Astrocyte (in vitro differentiated cells and primary cell): ENCODE data around the gene ABHD15. TPM values are rescaled to one million over a fixed set of nuclear protein-coding genes. Genes with fewer than 3 reads are reported as not detected.
A peak's percentile ranks its signal among the peaks of the same experiment; 100 is the strongest.

ENCODE experiments used
- DNase-seq: peaks from one replicate; pipeline ENCODE4 v3.0.0-alpha.2; 2010; ENCODE audit warnings: low read depth
- FAIRE-seq: peaks from 2 replicates; lab custom pipeline; 2011; peaks lifted over from hg19 to GRCh38; lab: Jason Lieb, UNC
- H2AFZ ChIP-seq: 2 replicates; pipeline ENCODE4 v1.6.0; 2012; ENCODE audit warnings: low read depth, low read length, inconsistent platforms
- H3K27ac ChIP-seq: 2 replicates; pipeline ENCODE4 v1.5.1; 2011; ENCODE audit warnings: low read depth, low read length, inconsistent platforms
- H3K27me3 ChIP-seq: 2 replicates; pipeline ENCODE4 v1.6.0; 2011; ENCODE audit warnings: low read length, inconsistent platforms; ENCODE audit not compliant: insufficient read depth
- H3K36me3 ChIP-seq: 2 replicates; pipeline ENCODE4 v1.5.1; 2011; ENCODE audit warnings: low read length, inconsistent platforms; ENCODE audit not compliant: insufficient read depth
- H3K4me1 ChIP-seq: 2 replicates; pipeline ENCODE4 v1.5.1; 2011; ENCODE audit warnings: low read length, inconsistent platforms; ENCODE audit not compliant: insufficient read depth
- H3K4me2 ChIP-seq: 2 replicates; pipeline ENCODE4 v1.6.0; 2012; ENCODE audit warnings: low read length, inconsistent platforms
- H3K4me3 ChIP-seq: 2 replicates; pipeline ENCODE4 v1.5.1; 2011; ENCODE audit warnings: low read depth, mild to moderate bottlenecking, low read length, inconsistent platforms; ENCODE audit not compliant: insufficient read depth
- H3K79me2 ChIP-seq: 2 replicates; pipeline ENCODE4 v1.6.0; 2012; ENCODE audit warnings: mild to moderate bottlenecking, low read length, inconsistent platforms; ENCODE audit not compliant: insufficient read depth
- H3K9ac ChIP-seq: 2 replicates; pipeline ENCODE4 v1.6.0; 2012; ENCODE audit warnings: mild to moderate bottlenecking, low read length, inconsistent platforms
- H3K9me3 ChIP-seq: 2 replicates; pipeline ENCODE4 v1.5.1; 2012; ENCODE audit warnings: low read depth, mild to moderate bottlenecking, low read length, inconsistent platforms; ENCODE audit not compliant: insufficient read depth
- H4K20me1 ChIP-seq: 2 replicates; pipeline ENCODE4 v1.6.0; 2012; ENCODE audit warnings: low read length, inconsistent platforms; ENCODE audit not compliant: insufficient read depth
- H3K27ac Mint-ChIP-seq: one replicate; pipeline ENCODE4 v1.8.0; 2021; ENCODE audit warnings: mild to moderate bottlenecking, mixed read lengths; ENCODE audit not compliant: unreplicated experiment
- H3K27me3 Mint-ChIP-seq: one replicate; pipeline ENCODE4 v1.8.0; 2021; ENCODE audit warnings: low read depth, mixed read lengths; ENCODE audit not compliant: unreplicated experiment
- H3K36me3 Mint-ChIP-seq: one replicate; pipeline ENCODE4 v1.8.0; 2021; ENCODE audit warnings: low read depth, mixed read lengths; ENCODE audit not compliant: unreplicated experiment
- H3K4me1 Mint-ChIP-seq: one replicate; pipeline ENCODE4 v1.8.0; 2021; ENCODE audit warnings: low read depth, mixed read lengths; ENCODE audit not compliant: unreplicated experiment
- H3K4me3 Mint-ChIP-seq: one replicate; pipeline ENCODE4 v1.8.0; 2021; ENCODE audit warnings: mild to moderate bottlenecking, moderate library complexity, mixed read lengths; ENCODE audit not compliant: unreplicated experiment
- H3K9me3 Mint-ChIP-seq: one replicate; pipeline ENCODE4 v1.8.0; 2021; ENCODE audit warnings: mild to moderate bottlenecking, mixed read lengths; ENCODE audit not compliant: unreplicated experiment
- EZH2 ChIP-seq: IDR thresholded peaks from 2 replicates; pipeline ENCODE4 v1.6.1; 2012; ENCODE audit warnings: mild to moderate bottlenecking, low read length, inconsistent platforms; ENCODE audit not compliant: insufficient read depth
- total RNA-seq: library from RNA; stranded (reverse); gene quantifications from 2 replicates; pipeline ENCODE4 v1.2.1, GENCODE V29; 2021
- TF ChIP-seq, protein P1 (sequence below): IDR thresholded peaks from 2 replicates; pipeline ENCODE4 v1.5.1; 2011; ENCODE audit warnings: low read depth, mild to moderate bottlenecking, inconsistent platforms, low read length, moderate library complexity; ENCODE audit not compliant: insufficient read depth

The ABHD15 gene
- total RNA-seq, 1 donor from 2014 or later = 8.6 TPM

DNA sequence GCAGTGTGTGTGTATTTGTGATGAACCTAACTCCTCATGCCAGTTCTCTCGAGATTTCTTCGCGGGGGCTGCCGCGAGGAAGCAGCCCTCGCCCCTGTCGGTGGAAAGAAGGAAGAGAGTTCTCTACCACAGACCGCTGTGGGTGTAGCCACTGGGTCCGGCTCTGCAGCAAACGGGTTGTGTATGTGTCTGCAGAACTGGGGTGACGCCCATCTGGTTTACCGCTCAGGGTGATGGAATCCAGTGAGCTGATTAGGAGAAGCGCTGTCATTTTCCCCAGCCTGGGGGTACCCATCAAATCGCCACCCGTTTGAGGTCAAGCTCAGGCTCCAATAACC, 48.2 kb upstream of the ABHD15 start:
- Histone ChIP-seq H3K4me2 (peak overlapping the region; percentile 89), H4K20me1 (peaks cover 12% of the 10 kb centered on the region), H3K4me3 (peak overlapping the region; percentile 47), H3K27me3 (peaks cover 10% of the 10 kb centered on the region), H3K27ac (no peak overlapping the region), H2AFZ (peak overlapping the region; percentile 82), H3K9me3 (no peaks in the 10 kb centered on the region), H3K36me3 (no peaks in the 10 kb centered on the region), H3K79me2 (no peaks in the 10 kb centered on the region), H3K9ac (peak overlapping the region; percentile 47), H3K4me1 (peaks cover 33% of the 10 kb centered on the region)
- TF ChIP-seq, protein P1, sequence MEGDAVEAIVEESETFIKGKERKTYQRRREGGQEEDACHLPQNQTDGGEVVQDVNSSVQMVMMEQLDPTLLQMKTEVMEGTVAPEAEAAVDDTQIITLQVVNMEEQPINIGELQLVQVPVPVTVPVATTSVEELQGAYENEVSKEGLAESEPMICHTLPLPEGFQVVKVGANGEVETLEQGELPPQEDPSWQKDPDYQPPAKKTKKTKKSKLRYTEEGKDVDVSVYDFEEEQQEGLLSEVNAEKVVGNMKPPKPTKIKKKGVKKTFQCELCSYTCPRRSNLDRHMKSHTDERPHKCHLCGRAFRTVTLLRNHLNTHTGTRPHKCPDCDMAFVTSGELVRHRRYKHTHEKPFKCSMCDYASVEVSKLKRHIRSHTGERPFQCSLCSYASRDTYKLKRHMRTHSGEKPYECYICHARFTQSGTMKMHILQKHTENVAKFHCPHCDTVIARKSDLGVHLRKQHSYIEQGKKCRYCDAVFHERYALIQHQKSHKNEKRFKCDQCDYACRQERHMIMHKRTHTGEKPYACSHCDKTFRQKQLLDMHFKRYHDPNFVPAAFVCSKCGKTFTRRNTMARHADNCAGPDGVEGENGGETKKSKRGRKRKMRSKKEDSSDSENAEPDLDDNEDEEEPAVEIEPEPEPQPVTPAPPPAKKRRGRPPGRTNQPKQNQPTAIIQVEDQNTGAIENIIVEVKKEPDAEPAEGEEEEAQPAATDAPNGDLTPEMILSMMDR = no peak
- no peak for TF ChIP-seq EZH2
- Mint-ChIP-seq H3K27ac (no peak overlapping the region), H3K4me1 (peaks cover 6% of the 10 kb centered on the region), H3K9me3 (no peaks in the 10 kb centered on the region), H3K4me3 (peak overlapping the region; percentile 57), H3K36me3 (peaks cover 2% of the 10 kb centered on the region), H3K27me3 (peaks cover 8% of the 10 kb centered on the region)
- FAIRE-seq (no peak), DNase-seq (no peak)

DNA sequence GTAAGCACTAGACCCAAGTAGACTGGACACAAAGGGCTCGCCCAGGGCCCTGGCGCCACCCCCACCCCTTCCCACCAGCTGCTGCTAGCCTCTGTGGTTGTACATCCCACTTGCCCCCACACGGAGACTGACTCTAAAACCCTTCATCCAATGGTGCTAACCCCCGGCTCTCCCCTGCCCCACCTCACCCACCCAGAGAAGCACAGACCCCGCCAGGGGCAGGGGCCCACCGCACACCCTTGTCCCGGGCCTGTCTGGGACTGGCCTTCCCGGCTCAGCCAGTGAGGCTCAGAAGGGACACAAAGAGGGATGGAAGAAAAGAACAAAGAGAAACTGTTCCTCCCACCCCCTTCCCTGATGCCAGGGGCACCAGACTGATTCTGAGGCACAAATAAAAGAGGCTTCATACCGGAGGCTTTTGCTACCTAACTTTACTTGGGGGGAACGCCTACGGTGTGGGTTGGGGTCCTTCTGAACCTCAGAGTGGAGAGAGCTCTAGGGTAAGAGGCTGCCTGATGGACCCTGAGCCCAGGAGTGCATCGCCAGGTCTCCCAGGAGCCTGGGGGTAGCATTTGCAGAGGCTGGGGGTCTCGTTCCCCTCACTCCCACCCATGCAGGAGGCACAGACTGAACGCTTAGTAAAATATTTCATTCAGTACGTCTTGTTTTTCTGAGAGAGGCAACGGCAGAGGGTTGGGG, 47.7 kb upstream of the ABHD15 start:
- no peak overlapping the region for H3K27ac Mint-ChIP-seq
- peaks cover 2% of the 10 kb centered on the region for H3K4me1 Mint-ChIP-seq
- FAIRE-seq (no peak), DNase-seq (no peak)
- no peak overlapping the region for H2AFZ ChIP-seq
- no peaks in the 10 kb centered on the region for H3K79me2 ChIP-seq
- H3K9me3 Mint-ChIP-seq = no peaks in the 10 kb centered on the region
- H3K4me3 Mint-ChIP-seq = peak overlapping the region; percentile 57
- H3K9ac ChIP-seq = no peak overlapping the region
- H3K36me3 Mint-ChIP-seq = peaks cover 2% of the 10 kb centered on the region
- peak overlapping the region; percentile 89 for H3K4me2 ChIP-seq
- peaks cover 12% of the 10 kb centered on the region for H4K20me1 ChIP-seq
- no peaks in the 10 kb centered on the region for H3K36me3 ChIP-seq
- H3K27me3 ChIP-seq = peaks cover 10% of the 10 kb centered on the region
- no peak overlapping the region for H3K4me3 ChIP-seq
- no peak overlapping the region for H3K27ac ChIP-seq
- H3K9me3 ChIP-seq = no peaks in the 10 kb centered on the region
- no peak for TF ChIP-seq EZH2
- peaks cover 32% of the 10 kb centered on the region for H3K4me1 ChIP-seq
- H3K27me3 Mint-ChIP-seq = peaks cover 8% of the 10 kb centered on the region

DNA sequence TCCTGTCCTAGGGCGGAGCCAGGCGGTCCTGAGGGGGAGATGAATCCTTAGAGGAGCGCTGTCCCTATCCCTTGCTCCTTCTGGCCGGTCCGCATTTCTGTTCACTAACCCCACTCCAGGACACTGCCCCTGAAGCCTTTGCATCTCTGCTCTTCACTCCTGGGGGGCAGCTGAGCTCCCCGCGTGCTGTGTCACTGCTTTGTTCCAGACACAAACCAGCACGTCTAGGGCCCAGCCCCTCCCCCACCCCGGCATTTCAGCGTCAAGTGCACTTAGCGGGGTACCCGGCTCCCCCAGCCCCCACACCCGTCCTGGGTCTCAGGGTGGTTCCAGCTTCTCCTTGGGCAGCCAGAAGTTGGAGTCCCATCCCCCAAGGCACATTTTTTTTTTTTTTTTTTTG, 47.0 kb upstream of the ABHD15 start:
- H3K9me3 Mint-ChIP-seq = no peaks in the 10 kb centered on the region
- Histone ChIP-seq H3K27ac (no peak overlapping the region), H3K9ac (no peak overlapping the region)

More for the DNA sequence above, 47.0 kb upstream of the ABHD15 start:
- no peaks in the 10 kb centered on the region for H3K79me2 ChIP-seq
- H3K4me1 Mint-ChIP-seq = peaks cover 2% of the 10 kb centered on the region
- H4K20me1 ChIP-seq = peaks cover 12% of the 10 kb centered on the region
- H3K36me3 Mint-ChIP-seq = peaks cover 2% of the 10 kb centered on the region
- H3K27me3 Mint-ChIP-seq = peaks cover 8% of the 10 kb centered on the region
- H2AFZ ChIP-seq = peak overlapping the region; percentile 31
- no peaks in the 10 kb centered on the region for H3K9me3 ChIP-seq
- peaks cover 32% of the 10 kb centered on the region for H3K4me1 ChIP-seq
- no peak overlapping the region for H3K4me3 ChIP-seq
- DNase-seq (no peak), FAIRE-seq (no peak)
- H3K27me3 ChIP-seq = peaks cover 10% of the 10 kb centered on the region
- TF ChIP-seq, protein P1 = no peak
- no peaks in the 10 kb centered on the region for H3K36me3 ChIP-seq
- peak overlapping the region; percentile 68 for H3K4me2 ChIP-seq
- H3K27ac Mint-ChIP-seq = no peak overlapping the region
- H3K4me3 Mint-ChIP-seq = no peak overlapping the region
